Kasumi-1 (cell line): ENCODE measurements around the gene WEE2.
"Not testable (repeated sequence)": the region's sequence is repeated elsewhere in the genome, so short reads cannot be mapped to it uniquely, and the experiment has no call there.

Experiments used
- DNase-seq, 2 experiments: peaks; one replicate each; lab custom pipeline; 2025; lab: John Stamatoyannopoulos, UW

WEE2 gene

GRCh38 chr7:141708351-141708750 is at the start of gene WEE2:
Gene WEE2, plus strand, starts transcription at chr7:141708353. Its CDS starts 406 bp downstream, at chr7:141708759.
- no peak for DNase-seq

- no peak for DNase-seq
Observed at GRCh38 chr7:141659501-141659900, 48.7 kb upstream of the WEE2 start.

GRCh38 chr7:141660259-141660658 is 47.9 kb upstream of the WEE2 start:
- peak; percentile 89 to 93 for DNase-seq

GRCh38 chr7:141663081-141663849 is 44.9 kb upstream of the WEE2 start:
- DNase-seq, result no peak

- DNase-seq, result no peak
Observed at GRCh38 chr7:141664450-141664849, 43.7 kb upstream of the WEE2 start.

- no peak for DNase-seq
Observed at GRCh38 chr7:141665208-141666035, 42.7 kb upstream of the WEE2 start.

- DNase-seq, result no peak
Observed at GRCh38 chr7:141666071-141666470, 42.1 kb upstream of the WEE2 start.

- DNase-seq, result no peak
Observed at GRCh38 chr7:141668853-141669252, 39.3 kb upstream of the WEE2 start.

- no peak for DNase-seq
Observed at GRCh38 chr7:141671705-141672496, 36.3 kb upstream of the WEE2 start.

GRCh38 chr7:141673346-141673745 is 34.8 kb upstream of the WEE2 start:
- no peak for DNase-seq

GRCh38 chr7:141674171-141674671 is 33.9 kb upstream of the WEE2 start:
- DNase-seq, result no peak

- peak; percentile 14 to 22 for DNase-seq
Observed at GRCh38 chr7:141674702-141675101, 33.5 kb upstream of the WEE2 start.

GRCh38 chr7:141675436-141676215 is 32.5 kb upstream of the WEE2 start:
- DNase-seq, result peak; percentile 69 to 77

GRCh38 chr7:141676618-141677017 is 31.5 kb upstream of the WEE2 start:
- no peak for DNase-seq

- DNase-seq, result no peak
Observed at GRCh38 chr7:141679014-141679413, 29.1 kb upstream of the WEE2 start.

GRCh38 chr7:141685285-141686023 is 22.7 kb upstream of the WEE2 start:
- DNase-seq, result no peak

- DNase-seq, result no peak
Observed at GRCh38 chr7:141686074-141686473, 22.1 kb upstream of the WEE2 start.

GRCh38 chr7:141686670-141687069 is 21.5 kb upstream of the WEE2 start:
- no peak for DNase-seq

GRCh38 chr7:141688043-141688442 is 20.1 kb upstream of the WEE2 start:
- no peak for DNase-seq

- DNase-seq, result not testable (repeated sequence)
Observed at GRCh38 chr7:141689072-141689825, 18.9 kb upstream of the WEE2 start.
